Forelimb muscle (tissue), 1 donor: ENCODE data around the gene FGF11. TPM values are rescaled to one million over a fixed set of nuclear protein-coding genes. Genes with fewer than 3 reads are reported as not detected.
A peak's percentile ranks its signal among the peaks of the same experiment; 100 is the strongest.

Source experiments
- DNase-seq: peaks from one replicate; pipeline ENCODE4 v3.0.0-alpha.2; 2013; ENCODE audit warnings: low read depth
- polyA plus RNA-seq: library from polyadenylated mRNA; unstranded; fragments of 120-200 nt; gene quantifications from one replicate; pipeline ENCODE4 v1.2.1, GENCODE V29; 2013; ENCODE audit not compliant: insufficient read length

The FGF11 gene
- 1.4 TPM for polyA plus RNA-seq

DNA sequence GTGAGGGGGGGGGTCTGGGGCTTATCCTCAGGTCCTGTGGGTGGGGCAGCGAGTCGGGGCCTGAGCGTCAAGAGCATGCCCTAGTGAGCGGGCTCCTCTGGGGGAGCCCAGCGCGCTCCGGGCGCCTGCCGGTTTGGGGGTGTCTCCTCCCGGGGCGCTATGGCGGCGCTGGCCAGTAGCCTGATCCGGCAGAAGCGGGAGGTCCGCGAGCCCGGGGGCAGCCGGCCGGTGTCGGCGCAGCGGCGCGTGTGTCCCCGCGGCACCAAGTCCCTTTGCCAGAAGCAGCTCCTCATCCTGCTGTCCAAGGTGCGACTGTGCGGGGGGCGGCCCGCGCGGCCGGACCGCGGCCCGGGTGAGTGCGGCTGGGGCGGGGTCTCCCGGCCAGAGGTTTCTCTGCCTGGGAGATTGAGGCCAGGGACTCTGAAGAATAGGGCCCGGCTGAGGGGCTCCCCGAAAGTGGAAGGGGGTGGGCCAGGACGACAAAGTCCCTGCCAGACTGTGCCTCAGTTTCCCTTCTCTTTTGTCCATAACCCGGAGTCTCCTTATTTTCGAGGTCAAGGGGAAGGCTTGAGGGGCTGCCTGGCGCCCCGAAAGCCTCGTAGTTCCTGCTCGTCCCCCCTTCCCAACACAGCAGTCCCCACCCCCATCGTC lies at the start of gene FGF11:
Gene FGF11, plus strand, starts transcription at position 51 of the 651 bp plus-strand sequence. Its CDS starts 109 bp downstream, at position 160.
- no peak for DNase-seq

DNA sequence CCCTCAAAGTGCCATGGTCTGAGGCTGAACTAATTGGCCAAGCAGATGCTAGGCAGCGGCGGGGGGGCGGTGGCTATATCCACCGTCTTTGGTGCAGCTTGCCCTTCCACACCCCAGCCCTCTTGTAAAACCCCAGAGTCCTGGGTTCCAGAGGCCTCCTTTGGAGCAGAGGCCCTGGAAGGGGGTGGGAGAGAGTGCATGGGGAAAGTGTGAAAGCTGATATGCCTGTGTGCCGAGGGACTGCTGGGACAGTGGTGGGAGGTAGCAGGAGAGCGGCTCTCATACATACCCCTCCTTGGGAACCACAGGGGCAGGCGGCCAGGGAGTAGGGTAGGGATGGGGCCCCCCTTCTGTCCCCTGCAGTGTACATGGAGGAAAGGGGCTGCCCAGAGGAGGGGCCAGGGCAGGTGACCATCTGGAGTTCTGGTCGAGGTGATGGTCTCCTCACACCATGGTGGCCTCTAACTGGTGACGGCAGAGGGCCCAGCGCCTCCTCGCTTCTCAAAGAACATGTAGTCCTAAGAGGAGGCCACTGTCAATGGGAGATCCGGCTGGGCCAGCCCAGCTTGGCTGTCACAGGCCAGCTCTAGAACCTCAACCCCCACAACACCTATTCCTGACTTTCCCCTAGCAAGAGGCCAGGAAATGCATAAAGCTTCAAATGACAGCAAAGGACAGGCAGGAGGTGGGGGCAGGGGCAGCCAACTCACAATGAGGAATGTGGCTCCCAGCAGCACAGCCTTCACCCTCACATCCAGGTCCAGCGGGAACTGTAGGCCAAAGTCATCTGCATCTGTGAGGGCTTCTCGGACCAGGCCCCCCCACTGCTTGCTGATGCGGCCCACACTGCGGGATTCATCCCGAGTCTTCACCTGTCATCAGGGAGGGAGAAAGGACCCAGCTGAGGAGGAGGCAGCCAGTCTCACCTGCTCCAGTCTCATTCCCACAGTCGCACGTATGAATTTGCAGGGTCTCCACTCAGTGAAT lies 49.1 kb upstream of the FGF11 start:
- no peak for DNase-seq

DNA sequence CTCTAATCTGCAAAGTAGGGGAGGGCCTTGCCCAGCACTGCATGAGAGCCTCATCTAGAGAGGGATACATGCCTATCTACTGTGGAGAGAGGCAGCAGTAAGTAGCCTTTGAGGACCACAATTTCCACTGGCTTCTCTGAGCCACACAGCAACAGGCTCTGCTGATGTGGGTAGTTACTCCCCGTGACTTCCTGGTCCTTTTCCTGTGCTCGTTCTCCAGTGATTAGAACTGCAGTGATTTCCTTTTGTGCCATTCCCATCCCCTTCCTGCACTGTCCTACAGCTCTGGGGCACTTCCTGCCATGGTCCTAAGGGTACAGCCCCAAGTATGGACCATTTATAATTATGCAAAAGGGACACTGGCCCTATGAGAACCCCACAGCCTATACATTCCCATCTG lies 48.0 kb upstream of the FGF11 start:
- DNase-seq: no peak

DNA sequence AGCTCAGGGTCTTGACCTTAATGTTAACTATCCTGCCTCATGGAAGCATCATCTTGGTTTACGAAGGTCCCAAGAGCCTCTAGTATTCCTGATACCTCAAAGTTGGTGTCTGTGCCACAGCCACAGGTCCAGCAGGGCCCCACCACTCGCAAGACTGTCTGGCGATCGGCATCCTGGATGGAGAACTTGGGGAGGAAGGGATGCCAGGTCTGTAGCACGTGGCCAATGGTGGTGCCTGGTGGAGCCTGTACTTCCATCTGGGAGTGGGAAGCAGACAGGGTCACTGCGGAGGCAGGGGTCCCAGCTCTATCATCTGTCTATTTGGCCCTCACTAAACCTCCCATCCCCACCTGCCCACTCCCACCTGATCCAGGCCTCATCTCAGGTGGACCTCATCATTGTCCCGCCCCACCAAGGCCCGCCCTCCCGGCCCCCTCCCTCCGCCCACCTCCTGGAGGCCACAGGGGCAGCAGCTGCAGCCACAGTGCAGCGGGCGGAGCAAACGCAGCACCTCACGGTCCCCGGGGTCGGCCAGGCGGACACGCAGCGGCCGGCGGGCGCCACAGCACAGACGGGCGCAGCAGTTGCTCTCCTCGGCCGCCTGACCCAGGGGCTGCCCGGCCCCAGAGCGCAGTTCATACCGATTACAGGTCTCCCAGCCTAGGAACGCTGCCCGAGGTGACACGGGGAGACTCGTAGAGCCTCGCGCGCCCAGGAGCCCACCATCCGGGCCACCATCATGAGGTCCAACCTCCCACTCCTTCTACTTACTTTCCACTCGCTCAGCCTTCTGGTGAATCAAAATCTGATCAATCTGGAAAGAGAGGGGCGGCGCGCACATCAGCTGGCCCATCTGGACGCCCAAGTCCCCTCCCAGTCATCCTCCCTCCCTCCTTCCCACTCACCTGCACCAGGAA lies 46.4 kb upstream of the FGF11 start:
- no peak for DNase-seq

DNA sequence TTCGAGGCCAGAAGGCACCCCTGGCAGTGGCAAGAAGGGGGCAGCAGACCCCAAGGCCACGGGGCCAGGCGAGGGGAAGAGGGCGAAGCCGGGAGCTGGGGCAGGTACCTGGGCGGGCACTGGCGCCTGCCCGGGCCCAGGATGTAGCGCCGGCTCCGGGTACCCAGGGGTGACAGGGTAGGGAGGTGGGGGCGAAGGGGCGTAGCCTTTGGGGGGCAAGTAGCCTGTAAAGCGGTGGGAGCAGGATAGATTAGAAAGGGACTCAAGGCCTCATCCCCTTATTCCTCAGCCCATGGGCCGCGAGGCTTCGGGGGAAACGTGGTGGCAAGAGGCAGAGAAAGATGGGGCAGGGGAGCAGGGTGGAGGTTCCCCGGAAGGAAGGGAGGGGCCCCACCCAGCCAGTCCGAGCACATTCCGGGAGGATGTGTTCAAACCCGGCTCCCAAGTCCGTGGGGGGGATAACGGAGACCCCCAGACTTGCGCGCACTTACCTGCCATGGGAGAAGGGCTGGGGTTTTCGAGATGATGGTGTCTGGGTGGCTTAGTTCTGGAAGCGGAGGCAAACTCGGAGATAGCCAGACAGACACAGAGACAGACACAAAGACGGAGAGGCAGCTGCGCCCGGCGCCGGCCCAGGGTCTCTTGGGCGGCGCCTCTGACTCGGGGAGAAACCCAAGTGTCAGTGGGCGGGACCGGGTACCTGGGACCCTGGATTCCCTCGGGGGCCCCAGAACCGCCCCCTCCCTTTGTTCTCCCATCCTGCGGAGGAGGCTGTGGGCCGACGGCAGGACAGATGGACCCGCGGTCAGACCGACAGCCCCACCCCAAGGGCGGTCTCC lies 45.5 kb upstream of the FGF11 start:
- DNase-seq: no peak

DNA sequence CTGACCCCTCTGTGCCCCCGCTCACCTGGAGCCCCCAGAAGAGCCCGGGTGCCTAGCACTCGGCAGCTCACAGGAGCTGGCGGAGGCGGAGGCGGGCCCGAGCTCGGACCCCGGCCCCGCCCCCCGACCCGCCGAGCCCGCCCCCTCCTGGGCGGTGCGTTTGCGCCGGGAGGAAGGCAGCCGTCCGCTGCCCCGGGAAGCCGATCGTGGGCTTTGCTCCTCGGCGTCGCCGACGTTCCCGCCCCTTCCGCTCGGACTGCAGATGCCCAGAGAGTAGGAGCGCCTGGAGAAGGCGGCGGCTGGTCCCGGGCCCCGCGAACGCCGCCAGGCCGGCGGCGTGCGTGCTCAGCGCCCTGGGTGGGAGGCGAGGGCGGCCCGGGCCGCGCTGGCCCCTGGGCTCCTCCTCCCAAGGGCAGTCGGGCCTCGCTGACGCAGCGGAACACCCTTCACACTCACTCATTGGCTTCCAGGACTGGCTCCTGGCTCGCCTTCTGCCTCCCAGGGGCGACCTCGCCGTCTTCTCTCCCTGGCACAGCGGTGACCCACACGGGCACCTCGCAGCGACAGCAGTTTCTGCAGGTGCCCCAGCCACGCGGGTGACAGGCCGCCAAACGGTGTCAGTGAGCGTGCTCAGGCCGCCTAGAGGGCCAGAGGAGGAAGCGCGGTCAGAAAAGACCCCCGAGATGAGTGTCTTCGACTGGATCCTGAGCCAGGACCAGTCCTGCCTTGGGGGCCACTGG lies 44.7 kb upstream of the FGF11 start, which contains the start of gene PLSCR3:
Gene PLSCR3, minus strand, starts transcription at position 74 of the 740 bp plus-strand sequence. CDS start 415 bp downstream, outside the sequence.
- peak; percentile 60 for DNase-seq

DNA sequence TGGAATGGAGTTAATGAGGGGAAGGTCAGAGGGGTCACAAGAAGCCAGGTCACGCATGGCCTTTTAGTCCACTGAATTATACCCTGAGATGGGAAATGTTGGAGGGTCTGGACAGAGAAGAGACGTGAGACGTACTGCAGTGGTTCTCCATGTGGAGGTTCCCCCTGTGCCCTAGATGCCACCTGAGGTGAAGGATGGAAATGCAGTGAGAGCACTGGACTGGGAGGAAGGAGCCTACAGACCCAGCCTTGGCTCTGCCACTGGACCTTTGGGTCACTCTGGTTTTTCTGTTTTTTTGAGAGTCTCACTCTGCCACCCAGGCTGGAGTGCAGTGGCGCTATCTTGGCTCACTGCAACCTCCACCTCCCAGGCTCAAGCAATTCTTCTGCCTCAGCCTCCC lies 43.2 kb upstream of the FGF11 start:
- no peak for DNase-seq

DNA sequence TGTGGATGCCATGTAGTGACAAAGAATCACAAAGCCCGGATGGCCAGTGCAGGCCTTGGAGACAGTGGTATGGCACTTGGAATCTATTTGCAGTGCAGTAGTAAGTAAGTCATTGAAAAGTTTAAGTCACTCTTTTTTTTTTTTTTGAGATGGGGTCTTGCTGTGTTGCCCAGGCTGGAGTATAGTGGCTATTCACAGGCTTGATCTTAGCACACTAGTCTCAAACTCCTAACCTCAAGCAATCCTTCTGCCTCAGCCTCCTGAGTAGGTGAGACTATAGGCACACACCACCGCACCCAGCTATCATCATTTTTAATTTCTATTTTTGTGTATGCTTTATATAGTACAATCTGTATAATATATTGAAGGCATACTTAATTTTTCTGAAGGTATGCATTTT lies 40.7 kb upstream of the FGF11 start:
- DNase-seq: no peak

DNA sequence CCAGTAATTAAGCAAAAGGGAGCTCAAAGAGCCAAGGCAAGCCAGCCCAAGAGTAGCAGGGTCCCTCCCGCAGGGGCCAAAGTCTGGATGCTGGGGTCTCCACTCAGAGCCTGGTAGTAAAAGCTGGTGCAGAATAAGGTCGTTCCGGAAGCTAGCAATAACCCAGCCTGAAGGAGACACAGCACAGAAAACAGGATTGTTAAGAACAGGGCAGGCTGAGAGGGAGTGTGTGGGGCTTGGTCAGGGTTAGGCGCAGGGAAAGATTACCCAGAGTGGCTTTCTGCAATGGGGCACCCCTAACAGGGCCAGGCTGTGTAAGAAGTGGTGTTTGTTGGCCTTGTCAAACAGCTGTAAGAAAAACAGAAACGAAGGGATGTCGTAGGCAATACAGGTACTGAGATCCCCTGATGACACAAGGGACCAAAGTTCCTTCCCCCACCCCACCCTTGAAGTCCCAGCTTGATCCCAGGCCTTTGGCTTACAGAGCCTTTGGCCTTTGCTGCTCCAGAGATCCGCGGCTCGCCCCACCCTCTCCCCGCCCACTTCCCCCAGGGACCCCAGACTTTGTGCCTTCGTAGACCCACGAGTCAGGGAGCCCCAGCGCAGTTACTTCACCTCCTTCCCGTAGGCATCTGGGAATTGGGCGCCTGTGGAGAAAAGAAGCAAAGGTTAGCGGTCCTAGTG lies 36.1 kb upstream of the FGF11 start:
- no peak for DNase-seq

DNA sequence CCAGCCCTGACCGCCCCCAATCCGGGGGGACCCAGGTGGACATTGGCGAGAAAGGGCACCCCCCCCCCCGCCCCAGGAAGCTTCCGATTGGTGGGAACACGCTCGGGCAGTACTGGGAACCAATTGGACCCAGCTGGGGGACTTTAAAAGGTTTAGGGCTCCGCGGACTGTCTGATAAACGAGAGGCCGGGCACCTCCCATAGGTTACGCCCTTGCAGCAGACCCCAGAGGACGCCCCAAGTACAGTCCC lies 35.7 kb upstream of the FGF11 start:
- DNase-seq: no peak

DNA sequence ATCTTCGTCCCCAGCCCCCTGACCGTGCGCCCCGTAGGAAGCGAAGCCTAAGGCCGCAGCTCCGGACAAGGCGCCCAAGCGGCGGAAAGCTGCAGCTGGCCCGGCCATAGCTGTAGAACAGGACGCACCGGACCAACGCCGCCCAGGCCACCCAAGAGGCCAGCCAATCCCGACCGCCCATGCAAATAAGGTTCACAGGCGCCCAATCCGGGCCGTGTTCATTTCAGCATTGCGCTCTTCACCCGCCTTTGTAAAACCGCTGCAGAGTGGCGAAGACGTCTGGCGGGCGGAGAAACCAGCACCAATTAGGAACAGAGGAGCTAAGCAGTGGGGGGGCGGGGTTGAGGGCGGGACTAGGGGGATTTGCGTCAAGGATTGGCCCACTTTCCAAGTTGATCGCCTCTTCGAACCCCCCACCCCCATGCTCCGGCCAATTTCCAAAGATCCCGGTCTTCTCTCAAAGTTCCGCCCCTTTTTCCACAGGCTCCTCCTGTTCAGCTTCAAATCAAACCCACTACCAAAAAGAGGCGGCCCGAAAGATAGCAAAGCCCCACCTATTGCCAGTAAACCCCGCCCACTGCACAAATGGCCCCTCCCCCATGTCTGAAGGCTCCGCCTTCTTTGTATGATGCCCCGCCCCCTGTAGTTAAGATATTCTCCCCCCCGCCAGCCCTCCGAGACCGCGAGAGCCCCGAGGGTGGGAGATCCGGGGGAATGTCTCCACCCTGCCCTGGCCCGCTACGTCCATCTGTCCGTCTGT lies 35.2 kb upstream of the FGF11 start, which contains the start of gene TMEM256:
Gene TMEM256, minus strand, starts transcription at position 121 of the 760 bp plus-strand sequence. Its CDS starts 13 bp downstream, at position 108.
- peak; percentile 97 for DNase-seq

DNA sequence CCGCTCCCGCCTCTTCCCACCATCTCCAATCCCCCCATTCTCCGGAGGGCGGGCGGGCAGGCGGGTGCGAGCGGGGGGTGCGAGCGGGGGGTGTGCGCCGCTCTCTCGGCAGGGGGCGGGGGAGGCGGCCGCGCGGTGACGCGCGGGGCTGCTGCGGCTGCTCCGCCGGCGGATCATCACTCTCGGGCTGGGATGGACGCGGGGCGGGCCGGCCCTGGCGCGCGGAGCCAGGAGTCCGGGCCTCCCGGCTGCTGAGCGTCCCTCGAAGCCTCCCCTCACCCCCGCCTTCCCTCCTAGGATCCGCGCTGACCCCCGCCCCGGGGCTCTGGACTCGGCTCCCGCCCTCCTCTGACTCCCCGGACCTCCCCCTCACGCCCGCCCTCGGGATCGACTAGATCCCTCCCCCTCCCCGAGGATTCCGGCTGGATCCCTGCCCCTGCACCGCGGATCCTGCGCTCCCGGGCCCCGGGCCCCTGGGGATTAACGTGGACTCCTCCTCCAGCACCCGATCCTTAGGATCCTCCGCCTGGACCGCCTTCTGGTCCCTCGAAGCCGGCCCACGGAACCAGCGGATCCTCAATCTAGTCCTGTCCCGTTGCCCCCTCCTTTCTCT lies 34.5 kb upstream of the FGF11 start:
- no peak for DNase-seq

DNA sequence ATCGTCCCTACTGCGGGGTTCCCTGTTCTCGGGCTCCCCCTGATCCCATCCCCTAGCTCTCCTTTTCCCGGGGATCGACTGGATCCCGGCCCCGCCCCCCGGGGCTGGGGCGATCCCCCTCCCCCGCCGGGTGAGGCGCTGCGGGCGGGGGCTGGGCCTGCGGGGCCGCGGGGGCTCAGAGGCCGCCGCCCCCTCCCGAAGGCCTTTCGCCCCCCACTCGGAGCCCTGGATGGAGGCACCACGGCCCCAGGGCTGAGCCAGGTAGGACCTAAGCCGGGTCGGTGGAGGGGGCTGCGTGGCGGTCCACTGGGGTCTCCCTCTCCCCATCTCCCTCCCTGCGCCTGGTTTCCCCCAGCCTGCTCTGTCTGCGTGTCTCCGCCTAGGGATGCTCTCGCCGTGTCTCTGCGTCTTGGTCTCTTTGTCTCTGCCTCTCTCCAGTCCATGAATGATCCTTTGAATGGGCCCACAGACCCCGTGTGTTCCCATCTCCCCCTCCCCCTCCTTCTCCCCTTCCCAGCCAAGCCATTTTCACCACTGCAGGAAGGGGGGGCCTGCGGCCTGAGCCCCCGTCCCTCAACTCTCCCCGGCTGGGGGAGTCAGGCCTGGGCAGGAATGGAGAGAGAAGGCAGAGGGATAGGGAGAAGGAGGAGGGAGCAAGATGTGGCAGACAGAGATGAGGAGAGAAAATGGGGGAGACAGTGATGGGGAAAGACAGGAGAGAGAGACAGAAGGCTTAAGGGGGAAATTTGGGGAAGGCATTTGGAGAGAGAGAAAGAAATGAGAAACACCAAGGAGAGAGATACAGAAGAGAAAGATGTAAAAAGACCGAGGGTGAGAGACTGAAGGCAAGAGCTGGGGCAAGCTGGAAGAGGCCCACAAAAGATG lies 33.7 kb upstream of the FGF11 start:
- DNase-seq: no peak

DNA sequence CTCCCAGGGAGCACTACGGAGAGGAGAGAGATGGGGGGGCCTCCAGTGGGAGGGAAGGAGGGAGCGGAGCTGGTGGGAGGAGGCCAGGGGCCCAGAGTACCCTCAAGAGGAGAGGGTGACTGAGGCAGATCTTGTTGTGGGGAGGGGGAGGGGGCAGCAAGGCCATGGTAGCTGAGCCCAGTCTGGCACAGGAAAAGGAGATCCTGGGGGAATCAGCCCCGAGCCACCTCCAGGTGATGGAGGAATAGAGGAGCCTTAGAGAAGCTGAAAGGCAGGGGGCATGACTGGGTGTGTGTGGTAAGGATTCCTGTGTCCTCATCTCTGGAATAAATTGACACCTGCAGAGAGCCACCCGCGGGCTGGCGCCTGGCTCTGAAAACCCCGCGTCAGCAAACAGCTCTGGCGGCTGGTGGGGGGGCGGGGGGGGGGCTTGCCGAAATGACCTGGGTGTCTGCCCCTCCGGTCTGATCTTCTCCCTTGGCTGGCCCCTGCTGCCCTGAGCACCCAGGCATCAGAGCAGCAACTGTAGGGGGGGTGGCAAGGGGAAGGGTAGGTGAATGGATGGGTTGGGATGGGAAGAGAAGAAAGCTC lies 33.0 kb upstream of the FGF11 start:
- no peak for DNase-seq

DNA sequence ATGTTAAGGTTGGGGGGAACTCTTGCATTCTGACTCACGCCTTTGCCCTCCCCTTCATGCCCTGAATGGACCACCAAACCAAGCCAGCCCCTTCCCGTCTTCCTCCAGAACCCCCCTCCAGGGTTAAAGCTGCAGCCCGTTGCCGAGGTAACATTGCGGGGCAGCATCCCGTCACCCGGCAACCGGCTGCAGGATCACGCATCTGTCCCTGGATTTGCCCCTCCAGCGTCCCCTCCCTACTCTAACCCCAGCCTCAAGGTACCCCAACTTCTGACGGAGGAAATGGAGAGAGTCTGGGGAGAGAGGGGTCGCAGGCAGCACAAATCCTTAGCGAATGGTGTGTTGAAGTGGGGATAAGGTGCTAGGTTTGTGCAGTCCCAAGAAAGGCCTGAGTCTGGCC lies 32.2 kb upstream of the FGF11 start:
- DNase-seq: no peak

DNA sequence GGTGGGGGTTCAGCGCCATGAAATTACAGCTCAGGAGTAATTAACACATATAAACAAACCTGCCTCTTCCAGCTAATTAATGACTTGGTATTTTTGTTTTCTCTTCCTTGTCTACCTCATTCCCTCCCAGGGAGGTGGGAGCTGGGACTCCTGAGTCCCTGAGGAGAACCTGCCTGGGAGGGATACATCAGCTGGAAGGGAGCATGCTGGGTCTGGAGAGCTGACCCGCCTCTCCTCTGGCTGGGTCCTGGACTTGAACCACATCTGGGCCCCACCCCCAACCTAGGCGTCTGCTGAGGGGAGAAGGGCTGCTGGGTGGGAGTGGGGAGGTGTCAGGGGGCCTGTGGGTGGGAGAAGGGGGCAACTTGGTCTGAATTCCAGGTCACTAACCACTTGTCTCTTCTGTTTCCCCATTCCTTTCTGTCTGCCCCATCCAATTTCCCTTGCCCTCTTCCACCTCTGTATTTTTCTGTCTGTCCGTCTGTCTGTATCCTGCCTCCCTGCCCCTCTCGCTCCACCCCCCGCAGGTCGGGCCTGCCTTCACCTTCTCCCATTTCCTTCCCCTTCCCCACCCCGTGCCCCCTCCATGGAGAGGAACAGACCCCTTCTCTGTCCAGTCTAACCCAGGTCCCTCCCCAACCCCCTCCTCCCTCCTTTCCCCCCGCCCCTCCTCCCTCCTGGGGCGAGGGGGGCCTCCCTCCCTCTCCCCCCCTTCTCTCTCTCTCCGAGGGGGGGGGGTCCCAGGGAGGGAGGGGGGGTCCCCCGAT lies 31.6 kb upstream of the FGF11 start, which contains the start of gene NLGN2:
Gene NLGN2, plus strand, starts transcription at position 361 of the 767 bp plus-strand sequence. CDS start 411 bp downstream, outside the sequence.
- no peak for DNase-seq
